SK-N-SH treated with all-trans-retinoic acid at 6 μM for 48 hours (cell line): ENCODE results near the gene COG4.

ENCODE experiments used
- ATAC-seq: fragments of 200-7000 bp; cut with Tn5 transposase; 3 replicates; pipeline ENCODE4 v1.9.1; 2020; ENCODE audit warnings: mild to moderate bottlenecking, moderate library complexity
- ARNTL ChIP-seq: fragments of 450-650 bp; formaldehyde crosslinking; IDR thresholded peaks from 2 replicates; pipeline ENCODE4 v1.5.0; 2020; ENCODE audit warnings: low read depth, mild to moderate bottlenecking, moderate library complexity, borderline replicate concordance
- CREB5 ChIP-seq: fragments of 250-450 bp; sonication (Bioruptor Pico); IDR thresholded peaks from 2 replicates; pipeline ENCODE4 v1.5.1; 2020; ENCODE audit warnings: low read depth, mild to moderate bottlenecking, moderate library complexity
- CSDC2 ChIP-seq: fragments of 250-450 bp; sonication (Bioruptor Pico); IDR thresholded peaks from 2 replicates; pipeline ENCODE4 v1.5.0; 2020; ENCODE audit warnings: mild to moderate bottlenecking, moderate library complexity
- ESRRG ChIP-seq: fragments of 250-450 bp; sonication (Bioruptor Pico); IDR thresholded peaks from 2 replicates; pipeline ENCODE4 v1.6.1; 2021; ENCODE audit warnings: mild to moderate bottlenecking
- GLIS3 ChIP-seq: fragments of 250-450 bp; sonication (Bioruptor Pico); IDR thresholded peaks from 2 replicates; pipeline ENCODE4 v1.5.0; 2020; ENCODE audit warnings: mild to moderate bottlenecking, moderate library complexity
- ISL1 ChIP-seq: fragments of 250-450 bp; sonication (Bioruptor Pico); IDR thresholded peaks from 2 replicates; pipeline ENCODE4 v2.1.2; 2022; ENCODE audit warnings: mild to moderate bottlenecking, moderate library complexity
- PPARA ChIP-seq: fragments of 250-450 bp; sonication (Bioruptor Pico); IDR thresholded peaks from 2 replicates; pipeline ENCODE4 v1.5.0; 2020; ENCODE audit warnings: mild to moderate bottlenecking, borderline replicate concordance
- RARB ChIP-seq: fragments of 250-450 bp; sonication (Bioruptor Pico); IDR thresholded peaks from 2 replicates; pipeline ENCODE4 v1.8.0; 2021; ENCODE audit warnings: mild to moderate bottlenecking, moderate library complexity
- SNAI2 ChIP-seq: fragments of 250-450 bp; sonication (Bioruptor Pico); IDR thresholded peaks from 2 replicates; pipeline ENCODE4 v1.5.0; 2020; ENCODE audit warnings: mild to moderate bottlenecking, moderate library complexity
- TCF4 ChIP-seq: fragments of 250-450 bp; sonication (Bioruptor Pico); IDR thresholded peaks from 2 replicates; pipeline ENCODE4 v1.8.0; 2021; ENCODE audit warnings: mild to moderate bottlenecking, moderate library complexity, borderline replicate concordance
- TOX ChIP-seq: fragments of 250-450 bp; sonication (Bioruptor Pico); IDR thresholded peaks from 2 replicates; pipeline ENCODE4 v1.8.0; 2021; ENCODE audit warnings: mild to moderate bottlenecking, moderate library complexity, borderline replicate concordance
- TSHZ2 ChIP-seq: fragments of 250-450 bp; sonication (Bioruptor Pico); IDR thresholded peaks from 2 replicates; pipeline ENCODE4 v1.5.0; 2020; ENCODE audit warnings: mild to moderate bottlenecking, moderate library complexity
- ZC3H10 ChIP-seq: fragments of 250-450 bp; sonication (Bioruptor Pico); IDR thresholded peaks from 2 replicates; pipeline ENCODE4 v1.5.1; 2021; ENCODE audit warnings: mild to moderate bottlenecking, moderate library complexity
- ZFP30 ChIP-seq: fragments of 450-650 bp; formaldehyde crosslinking; IDR thresholded peaks from 2 replicates; pipeline ENCODE4 v1.5.0; 2022; ENCODE audit warnings: mild to moderate bottlenecking, moderate library complexity
- TF ChIP-seq, protein P1 (sequence below): fragments of 250-450 bp; sonication (Bioruptor Pico); IDR thresholded peaks from 2 replicates; pipeline ENCODE4 v1.5.1; 2021; ENCODE audit warnings: mild to moderate bottlenecking, moderate library complexity
- TF ChIP-seq, protein P2 (sequence below): fragments of 250-450 bp; sonication (Bioruptor Pico); IDR thresholded peaks from 2 replicates; pipeline ENCODE4 v1.8.0; 2020; ENCODE audit warnings: mild to moderate bottlenecking, moderate library complexity, borderline replicate concordance
- TF ChIP-seq, protein P3 (sequence below): fragments of 250-450 bp; sonication (Bioruptor Pico); IDR thresholded peaks from 2 replicates; pipeline ENCODE4 v1.8.0; 2021; ENCODE audit warnings: low read depth, mild to moderate bottlenecking, moderate library complexity, borderline replicate concordance

The COG4 gene

DNA sequence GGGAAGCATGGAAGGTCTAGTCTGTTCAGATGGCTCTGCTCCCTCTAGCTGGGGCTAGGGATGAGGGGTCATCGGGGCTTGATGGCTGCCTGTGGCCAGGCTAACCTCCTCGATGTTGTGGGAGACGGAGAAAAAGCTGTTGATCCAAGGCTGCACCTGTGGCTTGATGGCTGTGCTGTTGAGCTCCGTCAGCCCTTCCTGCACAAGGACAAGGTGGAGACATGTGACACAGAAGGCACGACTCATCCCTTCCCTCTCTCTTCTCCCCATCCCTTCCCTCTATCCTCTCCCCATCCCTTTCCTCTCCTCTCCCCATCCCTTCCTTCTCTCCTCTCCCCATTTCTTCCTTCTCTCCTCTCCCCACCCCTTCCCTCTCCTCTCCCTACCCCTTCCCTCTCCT lies 40.7 kb downstream of the COG4 start:
- TF ChIP-seq ISL1 (CRISPR knock-in tag) = no peak
- TF ChIP-seq SNAI2 (CRISPR knock-in tag) = no peak
- TF ChIP-seq, protein P1, sequence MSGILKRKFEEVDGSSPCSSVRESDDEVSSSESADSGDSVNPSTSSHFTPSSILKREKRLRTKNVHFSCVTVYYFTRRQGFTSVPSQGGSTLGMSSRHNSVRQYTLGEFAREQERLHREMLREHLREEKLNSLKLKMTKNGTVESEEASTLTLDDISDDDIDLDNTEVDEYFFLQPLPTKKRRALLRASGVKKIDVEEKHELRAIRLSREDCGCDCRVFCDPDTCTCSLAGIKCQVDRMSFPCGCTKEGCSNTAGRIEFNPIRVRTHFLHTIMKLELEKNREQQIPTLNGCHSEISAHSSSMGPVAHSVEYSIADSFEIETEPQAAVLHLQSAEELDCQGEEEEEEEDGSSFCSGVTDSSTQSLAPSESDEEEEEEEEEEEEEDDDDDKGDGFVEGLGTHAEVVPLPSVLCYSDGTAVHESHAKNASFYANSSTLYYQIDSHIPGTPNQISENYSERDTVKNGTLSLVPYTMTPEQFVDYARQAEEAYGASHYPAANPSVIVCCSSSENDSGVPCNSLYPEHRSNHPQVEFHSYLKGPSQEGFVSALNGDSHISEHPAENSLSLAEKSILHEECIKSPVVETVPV (CRISPR knock-in tag) = no peak
- TF ChIP-seq, protein P2, sequence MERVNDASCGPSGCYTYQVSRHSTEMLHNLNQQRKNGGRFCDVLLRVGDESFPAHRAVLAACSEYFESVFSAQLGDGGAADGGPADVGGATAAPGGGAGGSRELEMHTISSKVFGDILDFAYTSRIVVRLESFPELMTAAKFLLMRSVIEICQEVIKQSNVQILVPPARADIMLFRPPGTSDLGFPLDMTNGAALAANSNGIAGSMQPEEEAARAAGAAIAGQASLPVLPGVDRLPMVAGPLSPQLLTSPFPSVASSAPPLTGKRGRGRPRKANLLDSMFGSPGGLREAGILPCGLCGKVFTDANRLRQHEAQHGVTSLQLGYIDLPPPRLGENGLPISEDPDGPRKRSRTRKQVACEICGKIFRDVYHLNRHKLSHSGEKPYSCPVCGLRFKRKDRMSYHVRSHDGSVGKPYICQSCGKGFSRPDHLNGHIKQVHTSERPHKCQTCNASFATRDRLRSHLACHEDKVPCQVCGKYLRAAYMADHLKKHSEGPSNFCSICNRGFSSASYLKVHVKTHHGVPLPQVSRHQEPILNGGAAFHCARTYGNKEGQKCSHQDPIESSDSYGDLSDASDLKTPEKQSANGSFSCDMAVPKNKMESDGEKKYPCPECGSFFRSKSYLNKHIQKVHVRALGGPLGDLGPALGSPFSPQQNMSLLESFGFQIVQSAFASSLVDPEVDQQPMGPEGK (CRISPR knock-in tag) = no peak
- no peak for TF ChIP-seq ZC3H10 (CRISPR knock-in tag)
- TF ChIP-seq TSHZ2 (CRISPR knock-in tag) = no peak
- TF ChIP-seq, protein P3, sequence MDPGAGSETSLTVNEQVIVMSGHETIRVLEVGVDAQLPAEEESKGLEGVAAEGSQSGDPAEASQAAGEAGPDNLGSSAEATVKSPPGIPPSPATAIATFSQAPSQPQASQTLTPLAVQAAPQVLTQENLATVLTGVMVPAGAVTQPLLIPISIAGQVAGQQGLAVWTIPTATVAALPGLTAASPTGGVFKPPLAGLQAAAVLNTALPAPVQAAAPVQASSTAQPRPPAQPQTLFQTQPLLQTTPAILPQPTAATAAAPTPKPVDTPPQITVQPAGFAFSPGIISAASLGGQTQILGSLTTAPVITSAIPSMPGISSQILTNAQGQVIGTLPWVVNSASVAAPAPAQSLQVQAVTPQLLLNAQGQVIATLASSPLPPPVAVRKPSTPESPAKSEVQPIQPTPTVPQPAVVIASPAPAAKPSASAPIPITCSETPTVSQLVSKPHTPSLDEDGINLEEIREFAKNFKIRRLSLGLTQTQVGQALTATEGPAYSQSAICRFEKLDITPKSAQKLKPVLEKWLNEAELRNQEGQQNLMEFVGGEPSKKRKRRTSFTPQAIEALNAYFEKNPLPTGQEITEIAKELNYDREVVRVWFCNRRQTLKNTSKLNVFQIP (CRISPR knock-in tag) = no peak
- TF ChIP-seq ESRRG (CRISPR knock-in tag) = no peak
- TF ChIP-seq ZFP30 (CRISPR knock-in tag) = no peak
- TF ChIP-seq ARNTL (CRISPR knock-in tag) = no peak
- TF ChIP-seq TCF4 (CRISPR knock-in tag) = no peak
- TF ChIP-seq CSDC2 (CRISPR knock-in tag) = no peak
- TF ChIP-seq CREB5 (CRISPR knock-in tag) = no peak
- ATAC-seq = peak; percentile 36

- no peak for TF ChIP-seq ESRRG (CRISPR knock-in tag)
- no peak for TF ChIP-seq GLIS3 (CRISPR knock-in tag)
- TF ChIP-seq, protein P3 (CRISPR knock-in tag) = no peak
- no peak for TF ChIP-seq PPARA (CRISPR knock-in tag)
- peak; percentile 68 for ATAC-seq
Measured at GRCh38 chr16:70481929-70482536, 41.3 kb downstream of the COG4 start.

GRCh38 chr16:70480127-70481105 lies 42.9 kb downstream of the COG4 start:
- no peak for ATAC-seq
- TF ChIP-seq SNAI2 (CRISPR knock-in tag) = no peak
- no peak for TF ChIP-seq CSDC2 (CRISPR knock-in tag)
- no peak for TF ChIP-seq TOX (CRISPR knock-in tag)
- TF ChIP-seq GLIS3 (CRISPR knock-in tag) = no peak
- no peak for TF ChIP-seq PPARA (CRISPR knock-in tag)
- TF ChIP-seq, protein P3 (CRISPR knock-in tag) = no peak
- no peak for TF ChIP-seq TSHZ2 (CRISPR knock-in tag)
- no peak for TF ChIP-seq RARB (CRISPR knock-in tag)
- TF ChIP-seq, all 23 proteins: peak for 0
